SK-N-SH (cell line): ENCODE results near the gene YEATS4. TPM values are rescaled to one million over a fixed set of nuclear protein-coding genes. Genes with fewer than 3 reads are reported as not detected.

Experiments used
- CTCF ChIA-PET: fragments of 300-600, 350-600 bp; formaldehyde crosslinking; extraction: SDS; loops from one replicate; lab custom pipeline; 2021; lab: Yijun Ruan, JAX
- POLR2A ChIA-PET: fragments of 350-600 bp; sonication (Branson Sonifier 250); formaldehyde crosslinking; extraction: SDS; loops from one replicate; lab custom pipeline; 2020; ENCODE audit warnings: antibody characterized with exemption, inconsistent platforms; lab: Yijun Ruan, JAX
- DNase-seq: peaks from one replicate; pipeline ENCODE4 v3.0.0; 2012
- H2AFZ ChIP-seq: fragments of 200-600 bp; sonication (generic); 2 replicates; pipeline ENCODE4 v1.8.1; 2016; ENCODE audit warnings: antibody characterized with exemption, mild to moderate bottlenecking, low read depth
- H3F3A ChIP-seq: fragments of 200-600 bp; sonication (generic); replicated peaks from 2 replicates; pipeline ENCODE3; 2016; ENCODE audit warnings: antibody characterized with exemption, mild to moderate bottlenecking; ENCODE audit not compliant: insufficient read depth
- H3K27ac ChIP-seq, 2 experiments: fragments of 200-500 bp in 1 of 2; fragments of 200-600 bp in 1 of 2; sonication (Bioruptor generic) in 1 of 2; sonication (generic), shearing (Covaris generic) in 1 of 2; 2 replicates each; pipeline versions ENCODE4 v1.5.1 to v1.6.1; 2014 to 2016; ENCODE audit warnings: low read depth in 2 of 2, inconsistent platforms in 1 of 2, low read length in 1 of 2, mild to moderate bottlenecking in 1 of 2, mixed read lengths in 1 of 2
- H3K27me3 ChIP-seq: fragments of 200-600 bp; sonication (generic), shearing (Covaris generic); 2 replicates; pipeline ENCODE4 v1.6.1; 2016; ENCODE audit warnings: mixed run types; ENCODE audit not compliant: insufficient read depth
- H3K36me3 ChIP-seq, 2 experiments: fragments of 200-500 bp in 1 of 2; fragments of 200-600 bp in 1 of 2; sonication (Bioruptor generic) in 1 of 2; sonication (generic) in 1 of 2; replicated peaks in 1 of 2; 2 replicates each; pipeline versions ENCODE3 to v1.5.1; 2014 to 2016; ENCODE audit warnings: low read length in 1 of 2, mild to moderate bottlenecking in 1 of 2; ENCODE audit not compliant: insufficient read depth in 2 of 2, control insufficient read depth in 1 of 2
- H3K4me1 ChIP-seq, 2 experiments: fragments of 200-500 bp in 1 of 2; fragments of 200-600 bp in 1 of 2; sonication (Bioruptor generic) in 1 of 2; sonication (generic), shearing (Covaris generic) in 1 of 2; 2 replicates each; pipeline versions ENCODE4 v1.5.1 to v1.6.1; 2014 to 2016; ENCODE audit warnings: low read depth in 1 of 2, low read length in 1 of 2, mixed run types in 1 of 2; ENCODE audit not compliant: insufficient read depth in 2 of 2, control insufficient read depth in 1 of 2
- H3K4me2 ChIP-seq: fragments of 200-600 bp; sonication (generic), shearing (Covaris generic); 2 replicates; pipeline ENCODE4 v1.6.1; 2017; ENCODE audit warnings: mixed run types
- H3K4me3 ChIP-seq, 2 experiments: fragments of 200-500 bp in 1 of 2; fragments of 200-600 bp in 1 of 2; sonication (Bioruptor generic) in 1 of 2; sonication (generic), shearing (Covaris generic) in 1 of 2; 2 replicates each; pipeline versions ENCODE4 v1.5.1 to v1.8.1; 2014 to 2016; ENCODE audit warnings: low read depth in 2 of 2, inconsistent platforms in 1 of 2, low read length in 1 of 2, mild to moderate bottlenecking in 1 of 2, mixed read lengths in 1 of 2, moderate library complexity in 1 of 2
- H3K79me2 ChIP-seq: fragments of 200-600 bp; sonication (generic); 2 replicates; pipeline ENCODE4 v1.8.1; 2017; ENCODE audit warnings: mild to moderate bottlenecking; ENCODE audit not compliant: insufficient read depth
- H3K9ac ChIP-seq: fragments of 200-600 bp; sonication (generic); 2 replicates; pipeline ENCODE4 v1.6.1; 2017; ENCODE audit warnings: mixed run types
- H3K9me2 ChIP-seq: fragments of 200-600 bp; sonication (generic); 2 replicates; pipeline ENCODE4 v1.6.1; 2017; ENCODE audit warnings: mixed run types
- H3K9me3 ChIP-seq: fragments of 200-600 bp; sonication (generic); 2 replicates; pipeline ENCODE4 v1.6.1; 2017; ENCODE audit warnings: mixed run types, mild to moderate bottlenecking, moderate library complexity
- H4K20me1 ChIP-seq: fragments of 200-600 bp; sonication (generic); 2 replicates; pipeline ENCODE4 v1.6.1; 2017; ENCODE audit warnings: mild to moderate bottlenecking, mixed run types; ENCODE audit not compliant: insufficient read depth
- CHD2 ChIP-seq: fragments of 150-350 bp; IDR thresholded peaks from 2 replicates; pipeline ENCODE4 v1.6.1; 2018; ENCODE audit warnings: low read length; ENCODE audit not compliant: partially characterized antibody
- ELF1 ChIP-seq: IDR thresholded peaks from 2 replicates; pipeline ENCODE4 v1.4.0; 2012
- EP300 ChIP-seq, 2 experiments: IDR thresholded peaks; 2 replicates each; pipeline versions ENCODE4 v1.4.0 to v1.6.1; 2012; ENCODE audit warnings: borderline replicate concordance in 1 of 2, low read depth in 1 of 2, low read length in 1 of 2
- EZH2phosphoT487 ChIP-seq: fragments of 200-600 bp; sonication (generic); IDR thresholded peaks from 2 replicates; pipeline ENCODE4 v1.6.1; 2017; ENCODE audit warnings: low read depth, mixed run types, mild to moderate bottlenecking, antibody characterized with exemption, moderate library complexity, borderline replicate concordance
- GABPA ChIP-seq: IDR thresholded peaks from 2 replicates; pipeline ENCODE4 v1.4.0; 2012; ENCODE audit warnings: low read depth, mild to moderate bottlenecking
- GATA2 ChIP-seq: sonication (generic); formaldehyde crosslinking; IDR thresholded peaks from 2 replicates; pipeline ENCODE4 v1.5.0; 2020; ENCODE audit warnings: mild to moderate bottlenecking, missing genetic modification reagents
- JUND ChIP-seq: IDR thresholded peaks from 2 replicates; pipeline ENCODE4 v1.4.0; 2012
- NRF1 ChIP-seq: IDR thresholded peaks from 2 replicates; pipeline ENCODE4 v1.6.1; 2012; ENCODE audit warnings: low read depth, mild to moderate bottlenecking, low read length
- POLR2AphosphoS5 ChIP-seq: IDR thresholded peaks from 2 replicates; pipeline ENCODE4 v1.6.1; 2012; ENCODE audit warnings: low read depth, low read length
- RAD21 ChIP-seq: IDR thresholded peaks from 2 replicates; pipeline ENCODE4 v1.6.1; 2012; ENCODE audit warnings: mild to moderate bottlenecking, low read length
- RXRA ChIP-seq: IDR thresholded peaks from 2 replicates; pipeline ENCODE4 v1.4.0; 2012; ENCODE audit warnings: low read depth, mild to moderate bottlenecking, borderline replicate concordance
- TEAD4 ChIP-seq: IDR thresholded peaks from 2 replicates; pipeline ENCODE4 v1.4.0; 2012; ENCODE audit warnings: mild to moderate bottlenecking, borderline replicate concordance; ENCODE audit not compliant: insufficient read depth
- USF2 ChIP-seq: fragments of 150-350 bp; IDR thresholded peaks from 2 replicates; pipeline ENCODE4 v1.6.1; 2017; ENCODE audit warnings: antibody characterized with exemption, low read length, low read depth, borderline replicate concordance
- WGBS: methylation state at CpG from one replicate; pipeline ENCODE4 v1.1.6; 2017; ENCODE audit warnings: low lambda C conversion rate; 5-methylcytosine and 5-hydroxymethylcytosine counted together
- polyA plus RNA-seq, 3 experiments: library from polyadenylated mRNA; depleted of rRNA; stranded (reverse); fragments of >200 nt; gene quantifications; 2 replicates each; pipeline ENCODE4 v1.2.3, GENCODE V29; 2012
- TF ChIP-seq, protein P1 (sequence below): IDR thresholded peaks from 2 replicates; pipeline ENCODE4 v1.4.0; 2012; ENCODE audit warnings: low read depth, borderline replicate concordance
- TF ChIP-seq, protein P2 (sequence below): IDR thresholded peaks from 2 replicates; pipeline ENCODE4 v1.6.1; 2012; ENCODE audit warnings: mild to moderate bottlenecking, low read depth, low read length, moderate library complexity

YEATS4 gene
- polyA plus RNA-seq, 1 of the 3 experiments (the other 2 are of a cell fraction) = 11.4 TPM

GRCh38 chr12:69351462-69352236, 7.9 kb upstream of the YEATS4 start:
- Histone ChIP-seq H3K36me3 (no peaks in the 10 kb centered on the region), H3K4me1 (no peaks in the 10 kb centered on the region), H3K79me2 (no peaks in the 10 kb centered on the region), H3K9me2 (no peaks in the 10 kb centered on the region), H4K20me1 (no peaks in the 10 kb centered on the region), H3K4me2 (no peak overlapping the region), H3F3A (no peaks in the 10 kb centered on the region), H2AFZ (no peak overlapping the region), H3K27me3 (no peaks in the 10 kb centered on the region; the same call in 1 of the 2 replicates), H3K9ac (no peak overlapping the region), H3K9me3 (no peaks in the 10 kb centered on the region), H3K4me3 (no peak overlapping the region), H3K27ac (no peak overlapping the region)
- TF ChIP-seq TEAD4 = no peak
- WGBS = 44% methylated on average over 2 of the region's 2 CpGs
- ChIA-PET POLR2A (no interaction called here), CTCF (interaction anchor here (0.8 to 1.3 kb wide), 3 partner anchors 18 to 219 kb away, joined by 3 to 4 read pairs (median 3); no protein-coding TSS in a partner anchor)
- no peak for DNase-seq

GRCh38 chr12:69352904-69353303, 6.6 kb upstream of the YEATS4 start:
- no peak overlapping the region for H3K4me2 ChIP-seq
- H2AFZ ChIP-seq = no peak overlapping the region
- H3K4me3 ChIP-seq = no peak overlapping the region
- no peak for TF ChIP-seq NRF1
- no peak for TF ChIP-seq RAD21
- TF ChIP-seq, protein P1, sequence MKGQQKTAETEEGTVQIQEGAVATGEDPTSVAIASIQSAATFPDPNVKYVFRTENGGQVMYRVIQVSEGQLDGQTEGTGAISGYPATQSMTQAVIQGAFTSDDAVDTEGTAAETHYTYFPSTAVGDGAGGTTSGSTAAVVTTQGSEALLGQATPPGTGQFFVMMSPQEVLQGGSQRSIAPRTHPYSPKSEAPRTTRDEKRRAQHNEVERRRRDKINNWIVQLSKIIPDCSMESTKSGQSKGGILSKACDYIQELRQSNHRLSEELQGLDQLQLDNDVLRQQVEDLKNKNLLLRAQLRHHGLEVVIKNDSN = no peak
- TF ChIP-seq GATA2 = no peak
- TF ChIP-seq, protein P2, sequence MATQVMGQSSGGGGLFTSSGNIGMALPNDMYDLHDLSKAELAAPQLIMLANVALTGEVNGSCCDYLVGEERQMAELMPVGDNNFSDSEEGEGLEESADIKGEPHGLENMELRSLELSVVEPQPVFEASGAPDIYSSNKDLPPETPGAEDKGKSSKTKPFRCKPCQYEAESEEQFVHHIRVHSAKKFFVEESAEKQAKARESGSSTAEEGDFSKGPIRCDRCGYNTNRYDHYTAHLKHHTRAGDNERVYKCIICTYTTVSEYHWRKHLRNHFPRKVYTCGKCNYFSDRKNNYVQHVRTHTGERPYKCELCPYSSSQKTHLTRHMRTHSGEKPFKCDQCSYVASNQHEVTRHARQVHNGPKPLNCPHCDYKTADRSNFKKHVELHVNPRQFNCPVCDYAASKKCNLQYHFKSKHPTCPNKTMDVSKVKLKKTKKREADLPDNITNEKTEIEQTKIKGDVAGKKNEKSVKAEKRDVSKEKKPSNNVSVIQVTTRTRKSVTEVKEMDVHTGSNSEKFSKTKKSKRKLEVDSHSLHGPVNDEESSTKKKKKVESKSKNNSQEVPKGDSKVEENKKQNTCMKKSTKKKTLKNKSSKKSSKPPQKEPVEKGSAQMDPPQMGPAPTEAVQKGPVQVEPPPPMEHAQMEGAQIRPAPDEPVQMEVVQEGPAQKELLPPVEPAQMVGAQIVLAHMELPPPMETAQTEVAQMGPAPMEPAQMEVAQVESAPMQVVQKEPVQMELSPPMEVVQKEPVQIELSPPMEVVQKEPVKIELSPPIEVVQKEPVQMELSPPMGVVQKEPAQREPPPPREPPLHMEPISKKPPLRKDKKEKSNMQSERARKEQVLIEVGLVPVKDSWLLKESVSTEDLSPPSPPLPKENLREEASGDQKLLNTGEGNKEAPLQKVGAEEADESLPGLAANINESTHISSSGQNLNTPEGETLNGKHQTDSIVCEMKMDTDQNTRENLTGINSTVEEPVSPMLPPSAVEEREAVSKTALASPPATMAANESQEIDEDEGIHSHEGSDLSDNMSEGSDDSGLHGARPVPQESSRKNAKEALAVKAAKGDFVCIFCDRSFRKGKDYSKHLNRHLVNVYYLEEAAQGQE = no peak
- no peak for TF ChIP-seq EZH2phosphoT487
- TF ChIP-seq EP300 (IDR thresholded peaks at IDR 0.05; ENCODE audit: borderline replicate concordance in 1 of 2, low read depth in 1 of 2, low read length in 1 of 2) = no peak
- no peak for TF ChIP-seq RXRA
- no peak for TF ChIP-seq POLR2AphosphoS5
- no peak for TF ChIP-seq ELF1
- TF ChIP-seq USF2 = no peak
- TF ChIP-seq JUND = no peak
- TF ChIP-seq CHD2 = no peak
- TF ChIP-seq GABPA = no peak
- TF ChIP-seq, all 33 proteins: peak for 0
- Histone ChIP-seq H3K36me3 (no peaks in the 10 kb centered on the region), H3K9me2 (no peaks in the 10 kb centered on the region), H3K4me1 (no peaks in the 10 kb centered on the region), H3K9me3 (no peaks in the 10 kb centered on the region), H3K9ac (no peak overlapping the region), H3F3A (peaks cover 4% of the 10 kb centered on the region), H3K27me3 (no peaks in the 10 kb centered on the region; the same call in 1 of the 2 replicates), H3K79me2 (no peaks in the 10 kb centered on the region), H4K20me1 (no peaks in the 10 kb centered on the region), H3K27ac (no peak overlapping the region)
- 87% methylated on average over 5 of the region's 5 CpGs for WGBS
- CTCF ChIA-PET = interaction anchor here (1.3 kb wide), 1 partner anchor 17 kb away, joined by 3 read pairs; no protein-coding TSS in a partner anchor
- POLR2A ChIA-PET = no interaction called here
- DNase-seq = no peak
